K562 (cell line): Measurements from ENCODE around the gene TMIGD1. TPM values are rescaled to one million over a fixed set of nuclear protein-coding genes. Genes with fewer than 3 reads are reported as not detected.

Experiments
- ARID1B ChIP-seq: fragments of 450-650 bp; IDR thresholded peaks from 2 replicates; pipeline ENCODE4 v1.6.1; 2016; ENCODE audit warnings: antibody characterized with exemption, mild to moderate bottlenecking, inconsistent platforms
- CHCHD3 ChIP-seq: fragments of 250-450 bp; sonication (Bioruptor Pico); IDR thresholded peaks from 2 replicates; pipeline ENCODE4 v2.1.2; 2022; ENCODE audit warnings: mild to moderate bottlenecking
- CREM ChIP-seq: IDR thresholded peaks from 2 replicates; pipeline ENCODE4 v1.6.1; 2014; ENCODE audit warnings: antibody characterized with exemption, low read depth
- EP400 ChIP-seq: fragments of 450-650 bp; IDR thresholded peaks from 2 replicates; pipeline ENCODE4 v1.6.1; 2017; ENCODE audit warnings: antibody characterized with exemption, mild to moderate bottlenecking, moderate library complexity
- NCOA1 ChIP-seq: fragments of 450-650 bp; IDR thresholded peaks from 2 replicates; pipeline ENCODE4 v1.6.1; 2016; ENCODE audit warnings: low read depth
- TEAD1 ChIP-seq, 2 experiments: fragments of 450-650 bp in 1 of 2; sonication (generic) in 1 of 2; formaldehyde crosslinking; IDR thresholded peaks; 2 replicates each; pipeline versions ENCODE4 v1.4.0 to v1.8.0; 2020 to 2022; ENCODE audit warnings: mild to moderate bottlenecking in 2 of 2, missing genetic modification reagents in 1 of 2
- VEZF1 ChIP-seq: fragments of 200-800 bp; sonication (Bioruptor generic); IDR thresholded peaks from 2 replicates; pipeline ENCODE4 v1.6.1; 2017; ENCODE audit warnings: missing genetic modification characterization, missing compliant biosample characterization
- ZBTB11 ChIP-seq, 3 experiments: fragments of 200-800 bp in 1 of 3; fragments of 250-450 bp in 1 of 3; fragments of 450-650 bp in 1 of 3; sonication (Bioruptor Pico) in 1 of 3; sonication (Bioruptor generic) in 1 of 3; formaldehyde crosslinking in 1 of 3; IDR thresholded peaks; 2 replicates each; pipeline versions ENCODE4 v1.6.1 to v1.8.0; 2016 to 2022; ENCODE audit warnings: mild to moderate bottlenecking in 2 of 3, missing genetic modification characterization in 2 of 3, missing compliant biosample characterization in 1 of 3, moderate library complexity in 1 of 3
- ZBTB40 ChIP-seq, 2 experiments: fragments of 450-650 bp in 1 of 2; sonication (generic) in 1 of 2; formaldehyde crosslinking in 1 of 2; IDR thresholded peaks; 2 replicates each; pipeline versions ENCODE4 v1.7.1 to v1.9.0; 2016 to 2022; ENCODE audit warnings: inconsistent platforms in 1 of 2, mild to moderate bottlenecking in 1 of 2, missing genetic modification reagents in 1 of 2
- ZNF778 ChIP-seq: fragments of 450-650 bp; formaldehyde crosslinking; IDR thresholded peaks from 2 replicates; pipeline ENCODE4 v1.4.0; 2020; ENCODE audit warnings: mild to moderate bottlenecking, moderate library complexity
- ZNF785 ChIP-seq: fragments of 250-450 bp; sonication (Bioruptor Pico); IDR thresholded peaks from 2 replicates; pipeline ENCODE4 v1.4.0; 2020; ENCODE audit warnings: mild to moderate bottlenecking
- polyA plus RNA-seq, 8 experiments: library from polyadenylated mRNA; depleted of rRNA in 4 of 8; stranded (reverse) in 5 of 8; unstranded in 3 of 8; fragments of >200 nt; fragmentation: Nextera tagmentation in 2 of 8; fragmentation: Illumina TruSeq in 1 of 8; extraction: Ambion mirVana in 2 of 8; extraction: Trizol in 1 of 8; gene quantifications; 2 replicates each; pipeline versions ENCODE4 v1.2.1 to v1.2.3, GENCODE V29; 2011 to 2014; ENCODE audit warnings: inconsistent platforms in 1 of 8, missing spikeins in 1 of 8
- total RNA-seq, 7 experiments: library from RNA; depleted of rRNA in 6 of 7; stranded (reverse); fragments of >200 nt in 6 of 7; fragmentation: Illumina TruSeq in 2 of 7; extraction: Trizol in 2 of 7; gene quantifications; 2 replicates each; pipeline versions ENCODE4 v1.2.1 to v1.2.3, GENCODE V29; 2011 to 2021; ENCODE audit warnings: low replicate concordance in 1 of 7

TMIGD1 gene
- total and polyA plus RNA-seq, 9 of the 15 experiments (the other 6 are each of a cell fraction or from before 2014, with no cell fraction given): not detected

- TF ChIP-seq ZBTB11 (CRISPR knock-in tag; IDR thresholded peaks at IDR 0.05) (no peak), NCOA1 (no peak), ZNF778 (CRISPR knock-in tag) (no peak), VEZF1 (no peak; the same call in 1 of the 2 replicates), EP400 (peak; percentile 50), ZNF785 (CRISPR knock-in tag) (no peak), CREM (0 out of 2 replicates have a peak, but pooled peaks have one; percentile 10), ZBTB40 (IDR thresholded peaks at IDR 0.05) (no peak), ZBTB40 (CRISPR knock-in tag; IDR thresholded peaks at IDR 0.05) (no peak), CHCHD3 (CRISPR knock-in tag) (no peak), ARID1B (0 out of 2 replicates have a peak, but pooled peaks have one; percentile 9), TEAD1 (CRISPR knock-in tag; IDR thresholded peaks at IDR 0.05) (no peak)
Observed at GRCh38 chr17:30336369-30337171, 2.7 kb upstream of the TMIGD1 start (continued).
